ENCODE data around the gene GRB10. TPM values are rescaled to one million over a fixed set of nuclear protein-coding genes. Genes with fewer than 3 reads are reported as not detected.

Gene GRB10
- total and polyA plus RNA-seq, 4 donors, result 11.6 to 68.6 (median 41.0) TPM

DNA sequence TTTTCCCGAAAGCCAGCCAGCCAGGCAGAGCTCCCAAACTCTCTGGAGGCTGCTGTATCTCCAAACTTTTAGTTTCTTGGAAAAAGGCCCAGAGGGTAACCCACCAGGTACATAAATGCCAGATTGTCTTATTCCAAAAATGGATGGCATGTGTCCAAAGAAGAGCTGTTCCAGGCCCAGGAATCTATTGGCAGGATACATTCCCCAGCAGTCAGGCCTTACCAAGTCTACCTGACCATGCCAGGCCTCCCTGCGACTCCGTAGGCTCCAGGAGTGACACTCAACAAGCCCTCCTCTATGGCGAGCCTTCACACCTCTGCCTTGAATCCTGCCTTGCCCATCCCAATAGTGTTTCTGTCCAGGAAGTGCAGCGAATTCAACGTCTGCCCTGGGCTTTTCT, 95.6 kb downstream of the GRB10 start:
- TF ChIP-seq, protein P1, sequence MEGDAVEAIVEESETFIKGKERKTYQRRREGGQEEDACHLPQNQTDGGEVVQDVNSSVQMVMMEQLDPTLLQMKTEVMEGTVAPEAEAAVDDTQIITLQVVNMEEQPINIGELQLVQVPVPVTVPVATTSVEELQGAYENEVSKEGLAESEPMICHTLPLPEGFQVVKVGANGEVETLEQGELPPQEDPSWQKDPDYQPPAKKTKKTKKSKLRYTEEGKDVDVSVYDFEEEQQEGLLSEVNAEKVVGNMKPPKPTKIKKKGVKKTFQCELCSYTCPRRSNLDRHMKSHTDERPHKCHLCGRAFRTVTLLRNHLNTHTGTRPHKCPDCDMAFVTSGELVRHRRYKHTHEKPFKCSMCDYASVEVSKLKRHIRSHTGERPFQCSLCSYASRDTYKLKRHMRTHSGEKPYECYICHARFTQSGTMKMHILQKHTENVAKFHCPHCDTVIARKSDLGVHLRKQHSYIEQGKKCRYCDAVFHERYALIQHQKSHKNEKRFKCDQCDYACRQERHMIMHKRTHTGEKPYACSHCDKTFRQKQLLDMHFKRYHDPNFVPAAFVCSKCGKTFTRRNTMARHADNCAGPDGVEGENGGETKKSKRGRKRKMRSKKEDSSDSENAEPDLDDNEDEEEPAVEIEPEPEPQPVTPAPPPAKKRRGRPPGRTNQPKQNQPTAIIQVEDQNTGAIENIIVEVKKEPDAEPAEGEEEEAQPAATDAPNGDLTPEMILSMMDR (IDR thresholded peaks at IDR 0.05; ENCODE audit: control extremely low read depth, extremely low read depth), result no peak
- DNase-seq (no peak), ATAC-seq (ENCODE audit: insufficient read depth, low FRiP score) (no peak)
- Histone ChIP-seq H3K27me3 (ENCODE audit: control insufficient read depth in 3 of 3, insufficient read depth in 3 of 3, low read length in 2 of 3) (no peaks in the 10 kb centered on the region), H3K9me3 (ENCODE audit: control insufficient read depth in 4 of 4, insufficient read depth in 3 of 4, low read length in 3 of 4) (no peaks in the 10 kb centered on the region), H3K36me3 (ENCODE audit: control insufficient read depth in 4 of 4, insufficient read depth in 4 of 4, low read length in 4 of 4) (peaks cover 0 to 9% (median 8%) of the 10 kb centered on the region in 4 donors), H3K9ac (ENCODE audit: insufficient read depth in 1 of 2, low read length in 2 of 2) (no peak overlapping the region), H3K27ac (ENCODE audit: low read depth in 1 of 2, low read length in 1 of 2) (no peak overlapping the region), H3K4me3 (peak overlapping the region; percentile 3), H3K4me1 (ENCODE audit: control insufficient read depth in 5 of 5, insufficient read depth in 5 of 5, low read length in 5 of 5) (peaks cover 2 to 11% (median 7%) of the 10 kb centered on the region in 5 donors)
- WGBS, 2 donors, result 95 to 97% methylated on average over 6 of the region's 6 CpGs

DNA sequence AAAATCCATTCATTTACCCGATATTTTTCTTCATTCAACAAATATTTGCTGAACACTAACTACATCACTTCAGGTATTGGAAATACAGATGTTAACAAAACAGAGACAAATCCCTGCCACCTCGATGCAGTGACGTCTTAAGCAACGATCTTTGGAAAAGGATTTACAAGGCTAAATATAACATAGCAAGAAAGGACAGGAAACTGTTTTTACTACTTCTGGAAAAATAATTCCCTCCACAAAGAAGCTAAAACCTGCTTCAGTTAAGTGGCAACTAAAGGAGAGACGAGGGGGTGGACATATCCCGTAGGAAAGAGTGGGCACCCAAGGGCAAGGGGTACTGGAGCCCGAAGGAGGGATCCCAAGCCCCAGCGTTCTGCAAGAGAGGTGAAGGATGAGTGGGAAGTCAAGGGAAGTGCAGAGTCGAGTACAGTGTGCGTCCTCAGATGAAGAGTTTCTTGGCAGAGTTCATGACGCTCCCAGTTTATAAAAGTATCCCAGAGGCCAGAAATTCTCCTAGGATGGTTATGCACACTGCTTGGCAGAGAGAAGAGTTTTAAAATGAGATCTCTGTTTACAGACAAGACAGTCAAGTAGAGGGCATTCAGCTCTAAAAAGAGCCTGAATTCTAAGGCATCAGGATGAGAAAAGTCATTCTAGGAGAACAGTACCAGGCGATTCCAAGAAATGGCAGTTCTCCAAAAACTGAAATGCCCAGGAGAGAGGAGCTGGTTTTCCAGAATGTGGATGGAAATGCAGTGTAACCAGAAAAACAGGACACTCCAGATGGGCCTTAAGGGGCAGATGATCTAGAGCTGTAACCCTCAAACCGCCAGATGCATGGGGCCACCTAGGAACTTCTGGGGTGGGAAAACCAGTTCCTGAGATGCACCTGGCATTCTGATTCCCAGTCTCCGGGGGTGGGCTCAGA, 97.3 kb downstream of the GRB10 start:
- WGBS, 2 donors, result 52 to 71% methylated on average over 14 of the region's 14 CpGs
- H3K4me1 ChIP-seq (ENCODE audit: control insufficient read depth in 5 of 5, insufficient read depth in 5 of 5, low read length in 5 of 5), result peaks cover 2 to 17% (median 11%) of the 10 kb centered on the region in 5 donors
- DNase-seq (peak in 1 of 3 donors; percentile 56), ATAC-seq (ENCODE audit: insufficient read depth, low FRiP score) (no peak)
- no peaks in the 10 kb centered on the region for H3K27me3 ChIP-seq (ENCODE audit: control insufficient read depth in 3 of 3, insufficient read depth in 3 of 3, low read length in 2 of 3)
- TF ChIP-seq, protein P1 (IDR thresholded peaks at IDR 0.05; ENCODE audit: control extremely low read depth, extremely low read depth), result no peak
- H3K4me3 ChIP-seq, result no peak overlapping the region
- H3K9ac ChIP-seq (ENCODE audit: insufficient read depth in 1 of 2, low read length in 2 of 2), result no peak overlapping the region
- H3K36me3 ChIP-seq (ENCODE audit: control insufficient read depth in 4 of 4, insufficient read depth in 4 of 4, low read length in 4 of 4), result peaks cover 0 to 9% (median 8%) of the 10 kb centered on the region in 4 donors
- no peaks in the 10 kb centered on the region for H3K9me3 ChIP-seq (ENCODE audit: control insufficient read depth in 4 of 4, insufficient read depth in 3 of 4, low read length in 3 of 4)
- H3K27ac ChIP-seq (ENCODE audit: low read depth in 1 of 2, low read length in 1 of 2), result no peak overlapping the region

DNA sequence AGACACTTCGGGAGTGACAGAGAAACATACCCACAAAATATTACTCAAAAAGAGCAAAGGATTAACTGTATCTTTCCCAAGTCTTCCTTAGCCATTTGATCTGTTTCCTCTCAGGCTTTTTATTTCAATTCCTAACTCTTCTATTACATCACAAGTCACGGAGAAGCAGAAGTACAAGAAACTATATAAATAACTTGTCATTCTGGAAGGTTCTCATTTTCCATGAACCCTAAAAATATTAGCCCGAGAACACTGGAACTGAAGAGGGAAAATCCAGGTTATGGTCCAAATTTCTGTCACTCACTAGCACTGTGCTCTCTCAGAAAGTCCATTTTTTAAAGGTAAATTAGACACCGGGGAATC, 98.0 kb downstream of the GRB10 start:
- 46 to 58% methylated on average over 4 of the region's 4 CpGs for WGBS, 2 donors
- TF ChIP-seq, protein P1 (IDR thresholded peaks at IDR 0.05; ENCODE audit: control extremely low read depth, extremely low read depth), result no peak
- ATAC-seq (ENCODE audit: insufficient read depth, low FRiP score) (no peak), DNase-seq (no peak)
- H3K4me3 ChIP-seq, result no peak overlapping the region
- H3K9ac ChIP-seq (ENCODE audit: insufficient read depth in 1 of 2, low read length in 2 of 2), result no peak overlapping the region
- H3K9me3 ChIP-seq (ENCODE audit: control insufficient read depth in 4 of 4, insufficient read depth in 3 of 4, low read length in 3 of 4), result no peaks in the 10 kb centered on the region
- peaks cover 0 to 9% (median 8%) of the 10 kb centered on the region in 4 donors for H3K36me3 ChIP-seq (ENCODE audit: control insufficient read depth in 4 of 4, insufficient read depth in 4 of 4, low read length in 4 of 4)
- H3K4me1 ChIP-seq (ENCODE audit: control insufficient read depth in 5 of 5, insufficient read depth in 5 of 5, low read length in 5 of 5), result peaks cover 2 to 17% (median 11%) of the 10 kb centered on the region in 5 donors
- H3K27ac ChIP-seq (ENCODE audit: low read depth in 1 of 2, low read length in 1 of 2), result no peak overlapping the region
- H3K27me3 ChIP-seq (ENCODE audit: control insufficient read depth in 3 of 3, insufficient read depth in 3 of 3, low read length in 2 of 3), result no peaks in the 10 kb centered on the region

Measured in lung (tissue), 12 donors.